SIG-M5 (cell line): ENCODE measurements around the gene GRID1.
"Not testable (repeated sequence)": the region's sequence is repeated elsewhere in the genome, so short reads cannot be mapped to it uniquely, and the experiment has no call there.

Experiments
- DNase-seq: peaks from one replicate; lab custom pipeline; 2025; lab: John Stamatoyannopoulos, UW

Gene GRID1

GRCh38 chr10:86188796-86189558 lies 177.6 kb downstream of the GRID1 start:
- DNase-seq, result no peak

GRCh38 chr10:86188326-86188725 lies 178.3 kb downstream of the GRID1 start:
- DNase-seq, result no peak

DNA sequence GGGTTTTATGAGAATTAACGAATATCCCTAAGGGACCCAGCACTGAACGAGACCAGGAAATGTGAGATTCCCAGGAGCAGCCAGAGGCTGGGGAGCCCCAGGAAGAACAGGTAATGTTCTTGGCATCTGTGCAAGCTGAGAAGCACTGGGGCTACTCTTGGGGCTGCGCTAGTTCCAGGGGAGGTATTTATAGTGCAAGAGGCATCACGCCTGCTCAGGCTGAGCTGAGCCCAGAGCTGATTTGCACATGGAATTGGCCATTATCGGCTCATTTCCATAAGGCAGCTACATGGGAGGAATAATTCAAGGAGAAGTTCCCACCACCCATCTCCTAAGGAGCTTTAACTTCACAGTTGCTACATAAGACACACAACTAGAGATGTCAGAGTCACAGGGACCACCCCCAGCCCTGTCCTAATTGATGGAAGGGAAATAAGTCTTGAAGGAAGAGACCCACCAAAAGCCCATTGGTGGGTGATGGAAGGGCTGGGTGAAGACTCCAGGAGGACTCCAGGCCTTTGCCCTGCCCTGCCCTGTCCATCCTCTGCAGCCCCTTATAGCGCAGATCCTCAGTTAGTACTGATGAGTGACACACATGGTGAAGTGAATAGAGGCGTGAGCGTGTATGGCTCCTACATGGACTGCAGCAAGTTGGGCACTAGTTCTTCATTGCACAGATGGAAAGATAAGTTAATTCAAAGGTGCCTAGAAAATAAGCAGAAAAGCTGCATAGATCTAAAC lies 178.9 kb downstream of the GRID1 start:
- no peak for DNase-seq

- no peak for DNase-seq
These were observed 180.0 kb downstream of the GRID1 start for GRCh38 chr10:86186633-86187032.

- DNase-seq, result no peak
These were observed 184.0 kb downstream of the GRID1 start for GRCh38 chr10:86182595-86182994.

GRCh38 chr10:86182150-86182549 lies 184.4 kb downstream of the GRID1 start:
- DNase-seq, result no peak

DNA sequence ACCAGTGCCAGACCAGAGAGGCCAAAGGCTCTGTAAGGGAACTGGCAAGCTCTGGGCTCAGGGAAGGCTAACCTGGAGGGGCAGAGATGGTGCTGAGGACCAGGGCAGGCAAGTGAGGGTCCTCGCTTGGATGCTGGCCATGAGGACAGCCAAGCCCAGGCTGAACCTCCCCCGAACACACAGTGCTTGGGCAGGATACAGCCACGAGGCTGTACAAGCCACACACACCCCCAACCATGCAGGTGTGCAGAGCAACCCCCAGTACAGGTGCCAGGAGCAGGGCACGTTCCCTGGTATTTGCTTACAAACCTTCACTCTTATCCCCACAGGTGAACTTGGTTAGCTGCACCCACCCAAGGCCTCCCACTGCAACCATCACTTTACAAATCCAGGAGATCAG lies 185.7 kb downstream of the GRID1 start:
- no peak for DNase-seq

GRCh38 chr10:86179961-86180360 lies 186.6 kb downstream of the GRID1 start:
- no peak for DNase-seq

- DNase-seq, result no peak
These were observed 187.5 kb downstream of the GRID1 start for GRCh38 chr10:86179153-86179524.

GRCh38 chr10:86178401-86179152 lies 188.0 kb downstream of the GRID1 start:
- no peak for DNase-seq

- no peak for DNase-seq
These were observed 188.9 kb downstream of the GRID1 start for GRCh38 chr10:86177537-86178155.

- DNase-seq, result no peak
These were observed 189.6 kb downstream of the GRID1 start for GRCh38 chr10:86176850-86177536.

DNA sequence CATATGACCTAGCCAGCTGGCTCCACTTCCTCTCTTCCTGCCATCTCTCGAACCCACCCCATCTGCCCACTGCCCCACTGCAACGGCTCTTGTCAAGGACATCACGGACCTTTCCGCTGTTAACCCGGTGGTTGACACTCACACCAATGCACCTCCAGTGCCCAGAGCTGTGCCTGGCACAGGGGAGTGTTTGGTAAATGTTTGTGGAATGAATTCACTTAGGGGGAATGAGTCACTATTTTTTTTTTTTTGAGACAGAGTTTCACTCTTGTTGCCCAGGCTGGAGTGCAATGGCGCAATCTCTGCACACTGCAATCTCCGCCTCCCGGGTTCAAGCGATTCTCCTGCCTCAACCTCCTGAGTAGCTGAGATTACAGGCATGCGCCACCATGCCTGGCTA lies 191.1 kb downstream of the GRID1 start:
- not testable (repeated sequence) for DNase-seq

DNA sequence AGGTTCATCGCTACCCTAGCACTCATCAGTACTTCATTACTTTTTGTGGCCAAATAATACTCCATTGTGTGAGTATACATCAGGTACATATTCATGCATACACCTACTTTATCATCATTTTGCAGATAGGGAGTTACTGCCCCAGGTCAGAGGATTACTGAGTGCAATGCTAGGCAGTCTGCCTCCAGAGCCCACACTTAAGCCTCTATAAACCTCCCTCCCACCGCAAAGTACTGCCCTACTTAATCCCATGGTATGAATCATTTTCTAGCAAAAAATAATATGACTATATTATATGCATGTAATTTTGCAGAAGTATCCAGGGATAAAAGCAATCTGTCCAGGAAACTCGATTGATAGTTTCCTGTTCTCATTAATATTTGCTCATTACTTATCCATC lies 194.3 kb downstream of the GRID1 start:
- no peak for DNase-seq

DNA sequence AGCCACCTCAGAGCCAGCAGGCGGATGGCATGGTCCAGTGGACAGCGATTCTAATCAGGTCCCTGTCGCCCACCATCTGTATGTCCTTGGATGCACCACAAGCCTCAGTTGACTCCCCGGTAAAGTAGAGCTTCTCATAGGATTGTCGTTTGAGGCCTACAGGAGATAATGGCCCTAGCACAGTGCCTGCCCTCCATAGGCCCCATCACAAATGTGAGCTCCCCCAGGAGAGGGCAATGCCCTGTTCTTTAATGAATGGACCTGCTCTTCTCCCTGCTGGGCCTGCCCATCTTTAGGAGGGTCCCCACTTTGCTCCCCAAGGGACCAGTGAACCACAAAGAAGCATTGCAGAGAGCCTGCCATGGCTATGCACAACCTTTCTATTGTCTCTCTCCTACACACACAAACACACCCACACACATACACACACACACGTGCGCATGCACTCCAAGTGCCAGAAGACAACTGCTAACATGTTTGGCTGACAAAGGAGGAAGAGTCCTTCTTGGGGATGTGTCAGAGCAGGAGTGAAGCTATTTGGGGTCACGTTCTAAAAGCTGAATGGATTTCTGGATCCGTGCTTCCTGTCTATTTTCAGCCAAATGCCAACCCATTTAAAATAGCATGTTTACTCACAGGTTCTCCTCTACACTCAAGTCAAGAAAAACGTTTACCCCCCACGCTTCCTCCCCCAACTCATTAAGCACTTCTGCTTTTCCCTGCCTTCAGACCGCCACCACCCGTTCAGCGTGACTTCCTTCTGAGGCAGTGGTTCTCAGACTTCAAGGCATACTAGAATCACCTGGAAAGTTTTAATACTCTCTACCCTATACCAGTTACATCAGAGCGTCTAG lies 196.1 kb downstream of the GRID1 start:
- DNase-seq, result no peak

DNA sequence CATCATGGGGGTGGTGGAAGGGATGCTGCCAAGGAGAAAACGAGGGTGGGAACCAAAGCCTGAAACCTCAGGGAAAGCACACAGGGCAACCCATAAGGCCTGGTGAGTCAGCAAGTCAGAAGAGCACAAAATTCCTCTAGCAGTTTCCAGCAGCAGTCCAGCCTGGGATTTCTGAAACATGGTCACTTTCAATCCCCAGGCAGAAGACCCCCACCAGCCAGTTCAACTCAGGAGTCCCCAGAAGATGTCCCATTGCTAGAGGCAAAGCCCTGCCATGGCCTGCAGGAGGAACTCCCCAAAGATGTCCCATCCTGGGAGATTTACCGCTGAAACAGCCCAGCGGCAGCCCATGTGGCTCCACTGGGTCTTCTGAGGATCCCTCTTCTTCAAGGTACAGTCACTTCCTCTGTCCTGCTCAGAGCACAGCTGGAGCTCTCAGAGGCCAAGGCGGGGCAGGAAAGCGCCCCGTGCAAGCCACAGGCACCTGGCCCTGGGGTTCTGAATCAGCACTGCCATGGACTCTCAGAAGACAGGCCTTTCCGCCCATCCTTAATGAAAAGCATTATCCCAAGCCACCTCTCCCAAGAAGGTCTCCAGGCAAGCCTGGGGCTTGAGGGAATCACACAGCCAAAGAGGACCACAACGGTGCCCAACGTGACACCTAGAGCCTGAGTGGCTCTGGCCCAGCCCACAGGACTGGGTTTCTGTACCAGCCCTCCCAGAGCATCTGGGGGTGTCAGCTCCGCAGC lies 196.9 kb downstream of the GRID1 start:
- no peak for DNase-seq

DNA sequence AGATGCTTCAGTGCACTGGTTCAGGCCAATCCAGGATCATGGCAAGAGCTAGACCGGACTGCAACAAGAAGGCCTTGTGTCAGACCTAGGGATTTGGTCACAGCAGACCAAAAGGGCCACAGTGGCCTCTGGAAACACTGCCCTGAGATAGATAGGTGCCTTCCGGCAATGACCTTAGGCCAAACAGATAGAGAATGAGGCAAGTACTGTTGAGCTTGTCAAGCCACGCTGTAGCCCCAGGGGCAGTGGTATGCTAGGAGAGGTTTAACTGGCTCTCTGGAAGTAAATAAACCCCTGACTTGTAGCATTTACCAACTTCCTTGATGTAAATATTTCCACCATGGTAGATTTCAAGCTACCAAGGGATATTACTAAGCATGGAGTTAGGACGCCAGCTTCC lies 197.5 kb downstream of the GRID1 start:
- DNase-seq, result no peak

- DNase-seq, result no peak
These were observed 198.3 kb downstream of the GRID1 start for GRCh38 chr10:86168256-86168655.

DNA sequence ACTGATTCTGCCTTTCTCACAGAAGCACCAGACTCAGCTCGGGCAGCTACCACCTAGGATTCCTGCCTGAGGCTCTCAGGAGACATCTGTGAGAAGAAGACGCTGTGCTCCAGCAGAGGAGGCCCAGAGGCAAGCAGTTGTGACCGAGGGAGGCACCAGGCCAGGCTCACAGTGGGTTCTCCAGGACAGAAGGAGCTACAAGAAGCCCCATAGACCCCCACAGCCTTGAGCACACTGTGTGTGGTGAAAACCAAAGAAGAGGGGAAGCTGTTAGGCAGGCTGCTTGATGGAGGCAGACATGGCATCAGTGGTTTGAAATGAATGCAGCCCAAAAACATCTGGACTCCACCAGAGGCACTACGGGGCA lies 198.8 kb downstream of the GRID1 start:
- DNase-seq, result no peak

DNA sequence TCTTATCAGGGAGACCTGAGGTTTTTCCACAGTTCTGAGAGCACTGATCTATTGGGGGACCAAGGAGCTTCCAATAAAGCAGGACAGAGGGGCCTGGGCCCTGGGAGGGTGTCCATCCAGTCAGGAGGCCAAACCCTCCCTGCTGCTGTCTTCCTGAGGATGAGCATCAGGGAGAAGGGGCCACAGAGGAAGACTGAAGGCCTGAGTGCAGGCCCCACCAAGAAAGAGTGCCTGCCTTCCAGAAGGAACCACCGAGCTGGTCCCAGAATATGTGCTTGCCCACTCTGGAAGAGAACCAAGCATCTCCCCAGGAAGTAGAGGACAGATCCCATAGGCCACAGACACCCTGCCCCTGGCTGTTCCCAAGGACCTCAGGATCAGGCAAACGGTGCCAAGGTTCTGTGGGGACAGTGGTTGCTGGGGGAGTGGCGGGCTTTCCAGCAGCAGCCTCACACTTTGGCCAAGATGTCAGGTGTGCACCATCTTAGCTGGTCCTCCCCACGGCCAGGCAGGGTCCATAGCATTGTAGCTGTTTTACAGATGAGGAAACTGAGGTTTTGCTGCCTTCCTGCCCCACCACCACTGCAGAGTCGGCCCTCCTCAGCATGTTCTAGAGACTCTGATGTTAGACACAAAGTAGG lies 199.4 kb downstream of the GRID1 start:
- DNase-seq, result no peak
